Right lobe of liver (tissue), 4 donors: ENCODE data around the gene BBOX1.

Experiments used
- POLR2A ChIP-seq: fragments of 450-650 bp; IDR thresholded peaks from one replicate; pipeline ENCODE4 v1.6.1; 2017; ENCODE audit warnings: antibody characterized with exemption, mild to moderate bottlenecking
- TF ChIP-seq, protein P1 (sequence below), 4 donors: fragments of 200-600 bp in 3 of 4; fragments of 450-650 bp in 1 of 4; IDR thresholded peaks; one replicate each; pipeline versions ENCODE4 v1.5.1 to v1.8.0; 2016 to 2022; ENCODE audit warnings: antibody characterized with exemption in 4 of 4, mild to moderate bottlenecking in 2 of 4
- donor health status: DM: no; HTN: no; CAD: no.
- donor health status: DM: no; HTN: no; CAD: no.
- donor health status: DM: no; HTN: yes; CAD: no.

DNA sequence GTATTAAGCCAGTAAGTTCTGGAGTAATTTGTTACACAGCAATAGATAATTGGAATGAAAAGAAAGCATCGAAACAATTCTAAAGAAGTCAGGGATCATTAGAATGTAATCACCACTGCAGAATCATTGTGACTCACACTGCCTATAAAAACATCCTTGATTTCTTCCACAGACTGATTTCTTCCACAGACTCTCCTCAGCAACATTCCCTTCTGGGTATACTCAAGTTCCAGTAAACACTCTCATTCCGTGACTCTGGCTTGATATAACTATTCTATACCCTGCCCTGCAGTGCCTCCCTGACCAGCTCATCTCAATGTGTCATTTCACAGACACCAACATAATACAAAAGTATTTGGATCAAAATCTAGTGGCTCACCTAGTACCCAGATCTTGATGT is 120.5 kb downstream of the BBOX1 start:
- TF ChIP-seq, protein P1, sequence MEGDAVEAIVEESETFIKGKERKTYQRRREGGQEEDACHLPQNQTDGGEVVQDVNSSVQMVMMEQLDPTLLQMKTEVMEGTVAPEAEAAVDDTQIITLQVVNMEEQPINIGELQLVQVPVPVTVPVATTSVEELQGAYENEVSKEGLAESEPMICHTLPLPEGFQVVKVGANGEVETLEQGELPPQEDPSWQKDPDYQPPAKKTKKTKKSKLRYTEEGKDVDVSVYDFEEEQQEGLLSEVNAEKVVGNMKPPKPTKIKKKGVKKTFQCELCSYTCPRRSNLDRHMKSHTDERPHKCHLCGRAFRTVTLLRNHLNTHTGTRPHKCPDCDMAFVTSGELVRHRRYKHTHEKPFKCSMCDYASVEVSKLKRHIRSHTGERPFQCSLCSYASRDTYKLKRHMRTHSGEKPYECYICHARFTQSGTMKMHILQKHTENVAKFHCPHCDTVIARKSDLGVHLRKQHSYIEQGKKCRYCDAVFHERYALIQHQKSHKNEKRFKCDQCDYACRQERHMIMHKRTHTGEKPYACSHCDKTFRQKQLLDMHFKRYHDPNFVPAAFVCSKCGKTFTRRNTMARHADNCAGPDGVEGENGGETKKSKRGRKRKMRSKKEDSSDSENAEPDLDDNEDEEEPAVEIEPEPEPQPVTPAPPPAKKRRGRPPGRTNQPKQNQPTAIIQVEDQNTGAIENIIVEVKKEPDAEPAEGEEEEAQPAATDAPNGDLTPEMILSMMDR (IDR thresholded peaks at IDR 0.05), result no peak
- TF ChIP-seq POLR2A, result no peak
